SU-DHL-6 (cell line): ENCODE data around the gene TES.
"Not testable (repeated sequence)": the region's sequence is repeated elsewhere in the genome, so short reads cannot be mapped to it uniquely, and the experiment has no call there.

Experiments
- H2AFZ ChIP-seq: fragments of 200-600 bp; sonication (generic); 2 replicates; pipeline ENCODE4 v1.6.1; 2014; ENCODE audit warnings: low read depth, mild to moderate bottlenecking, moderate library complexity, mixed read lengths, antibody characterized with exemption, low read length; ENCODE audit not compliant: severe bottlenecking
- H3F3A ChIP-seq: fragments of 200-600 bp; shearing (Covaris generic); 2 replicates; pipeline ENCODE4 v1.6.0; 2016; ENCODE audit warnings: antibody characterized with exemption, mild to moderate bottlenecking; ENCODE audit not compliant: insufficient read depth
- H3K27ac ChIP-seq: fragments of 200-600 bp; sonication (generic); 2 replicates; pipeline ENCODE4 v1.5.1; 2016; ENCODE audit warnings: low read depth, mild to moderate bottlenecking, low read length, moderate library complexity, mixed read lengths
- H3K27me3 ChIP-seq: fragments of 200-600 bp; sonication (generic), shearing (Covaris generic); 2 replicates; pipeline ENCODE4 v1.6.0; 2014; ENCODE audit warnings: mild to moderate bottlenecking, low read length
- H3K36me3 ChIP-seq: fragments of 200-600 bp; sonication (generic); 2 replicates; pipeline ENCODE4 v1.6.1; 2014; ENCODE audit warnings: mild to moderate bottlenecking, low read length, mixed read lengths
- H3K4me2 ChIP-seq: fragments of 300-600, 200-600 bp; shearing (Covaris generic), sonication (generic); 2 replicates; pipeline ENCODE4 v1.6.0; 2014; ENCODE audit warnings: low read length, low read depth, mild to moderate bottlenecking; ENCODE audit not compliant: poor library complexity, severe bottlenecking
- H3K4me3 ChIP-seq: fragments of 200-600 bp; sonication (generic); 2 replicates; pipeline ENCODE4 v1.5.1; 2014; ENCODE audit warnings: antibody characterized with exemption, low read length, mild to moderate bottlenecking, mixed read lengths; ENCODE audit not compliant: insufficient read depth, poor library complexity, severe bottlenecking
- H3K79me2 ChIP-seq: fragments of 200-600 bp; sonication (generic); 2 replicates; pipeline ENCODE4 v1.6.1; 2014; ENCODE audit warnings: mild to moderate bottlenecking, low read length, moderate library complexity; ENCODE audit not compliant: insufficient read depth
- H3K9ac ChIP-seq: fragments of 200-600 bp; sonication (generic); 2 replicates; pipeline ENCODE4 v1.7.0; 2014; ENCODE audit warnings: mild to moderate bottlenecking, low read length
- H3K9me2 ChIP-seq: fragments of 200-600 bp; sonication (generic); replicated peaks from 2 replicates; pipeline ENCODE4 v1.6.1; 2014; ENCODE audit warnings: low read length; ENCODE audit not compliant: insufficient read depth
- H3K9me3 ChIP-seq: fragments of 200-600 bp; sonication (generic); 2 replicates; pipeline ENCODE4 v1.6.1; 2014; ENCODE audit warnings: low read length, mixed read lengths; ENCODE audit not compliant: insufficient read depth
- H4K20me1 ChIP-seq: fragments of 200-600 bp; sonication (generic); 2 replicates; pipeline ENCODE4 v1.6.1; 2014; ENCODE audit warnings: low read depth, mild to moderate bottlenecking, antibody characterized with exemption, low read length, moderate library complexity, mixed read lengths
- CTCF ChIP-seq: fragments of 200-600 bp; sonication (generic); IDR thresholded peaks from one replicate; pipeline ENCODE4 v1.5.1; 2017; ENCODE audit warnings: antibody characterized with exemption, mild to moderate bottlenecking, low read length, moderate library complexity; ENCODE audit not compliant: insufficient read depth, poor library complexity, severe bottlenecking
- EZH2phosphoT487 ChIP-seq: fragments of 200-600 bp; sonication (generic), shearing (Covaris generic); conservative IDR thresholded peaks from 2 replicates; pipeline ENCODE4 v1.6.1; 2018; ENCODE audit warnings: mild to moderate bottlenecking, antibody characterized with exemption, low read length, moderate library complexity, mixed read lengths

Gene TES

GRCh38 chr7:116293633-116294032, 83.3 kb downstream of the TES start:
- Histone ChIP-seq H3K27me3 (no peaks in the 10 kb centered on the region), H3K9ac (no peak overlapping the region), H3K27ac (no peak overlapping the region)

GRCh38 chr7:116295903-116296302, 85.6 kb downstream of the TES start:
- not testable (repeated sequence) for H3K4me3 ChIP-seq, H4K20me1 ChIP-seq

More at GRCh38 chr7:116293633-116294032, 83.3 kb downstream of the TES start:
- Histone ChIP-seq H3K4me3 (no peak overlapping the region), H3F3A (no peaks in the 10 kb centered on the region), H4K20me1 (no peaks in the 10 kb centered on the region), H3K79me2 (no peaks in the 10 kb centered on the region), H3K4me2 (no peak overlapping the region), H3K36me3 (no peaks in the 10 kb centered on the region), H3K9me2 (no peaks in the 10 kb centered on the region), H2AFZ (no peak overlapping the region), H3K9me3 (no peaks in the 10 kb centered on the region; the same call in 1 of the 2 replicates)
- TF ChIP-seq EZH2phosphoT487 (no peak), CTCF (no peak)

DNA sequence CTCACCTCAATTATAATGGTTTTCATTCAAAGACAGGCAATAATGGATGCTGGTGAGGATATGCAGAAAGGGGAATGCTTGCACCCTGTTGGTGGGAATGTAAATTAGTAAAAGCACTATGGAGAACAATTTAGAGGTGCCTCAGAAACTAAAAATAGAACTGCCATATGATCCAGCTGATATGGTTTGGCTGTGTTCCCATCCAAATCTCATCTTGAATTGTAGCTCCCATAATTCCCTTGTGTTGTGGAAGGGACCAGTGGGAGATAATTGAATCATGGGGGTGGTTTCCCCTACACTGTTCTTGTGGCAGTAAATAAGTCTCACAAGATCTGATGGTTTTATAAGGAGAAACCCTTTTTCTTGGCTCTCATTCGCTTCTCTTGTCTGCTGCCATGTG, 87.7 kb downstream of the TES start:
- Histone ChIP-seq H3K9me3 (no peaks in the 10 kb centered on the region; the same call in 1 of the 2 replicates), H3K79me2 (no peaks in the 10 kb centered on the region), H2AFZ (no peak overlapping the region), H3K36me3 (no peaks in the 10 kb centered on the region), H3F3A (no peaks in the 10 kb centered on the region), H3K4me3 (no peak overlapping the region), H3K9me2 (no peaks in the 10 kb centered on the region), H3K4me2 (no peak overlapping the region), H3K27ac (no peak overlapping the region), H3K9ac (no peak overlapping the region), H3K27me3 (no peaks in the 10 kb centered on the region), H4K20me1 (no peaks in the 10 kb centered on the region)
- no peak for TF ChIP-seq EZH2phosphoT487
- no peak for TF ChIP-seq CTCF

More at GRCh38 chr7:116295903-116296302, 85.6 kb downstream of the TES start:
- not testable (repeated sequence) for H3K36me3 ChIP-seq, H3K4me2 ChIP-seq, H3K9me2 ChIP-seq, H3K79me2 ChIP-seq, H2AFZ ChIP-seq, H3K9me3 ChIP-seq, H3K9ac ChIP-seq, H3K27ac ChIP-seq, H3K27me3 ChIP-seq, H3F3A ChIP-seq

DNA sequence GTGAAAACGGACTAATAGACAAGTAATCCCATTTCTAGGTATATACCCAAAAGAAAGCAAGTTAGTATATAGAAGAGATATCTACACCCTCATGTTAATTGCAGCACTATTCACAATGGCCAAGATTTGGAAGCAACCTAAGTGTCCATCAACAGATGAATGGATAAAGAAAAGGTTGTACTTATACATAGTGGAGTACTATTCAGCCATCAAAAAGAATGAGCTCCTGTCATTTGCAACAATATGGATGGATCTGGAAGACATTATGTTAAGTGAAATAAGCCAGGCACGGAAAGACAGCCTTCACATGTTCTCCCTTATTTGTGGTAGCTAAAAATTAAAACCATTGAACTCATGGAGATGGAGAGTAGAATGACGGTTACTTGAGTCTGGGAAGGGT, 88.2 kb downstream of the TES start:
- no peaks in the 10 kb centered on the region for H3K9me2 ChIP-seq

More for the DNA sequence above, 88.2 kb downstream of the TES start:
- Histone ChIP-seq H4K20me1 (no peaks in the 10 kb centered on the region), H2AFZ (no peak overlapping the region), H3K79me2 (no peaks in the 10 kb centered on the region), H3K9me3 (no peaks in the 10 kb centered on the region; the same call in 1 of the 2 replicates), H3K27me3 (no peaks in the 10 kb centered on the region), H3K4me2 (no peak overlapping the region), H3K36me3 (no peaks in the 10 kb centered on the region), H3K9ac (no peak overlapping the region), H3K4me3 (no peak overlapping the region), H3K27ac (no peak overlapping the region), H3F3A (no peaks in the 10 kb centered on the region)
- TF ChIP-seq CTCF = no peak
- no peak for TF ChIP-seq EZH2phosphoT487
